Stimulated activated CD4-positive, alpha-beta T cell treated with anti-CD3 and anti-CD28 coated beads, Interleukin-1b, Interleukin-23, amount 100 ng/mL, for 24 hours (primary cell): Measurements from ENCODE around the gene ANKRD22.
"Not testable (repeated sequence)": the region's sequence is repeated elsewhere in the genome, so short reads cannot be mapped to it uniquely, and the experiment has no call there.

ENCODE experiments used
- DNase-seq, 4 experiments: peaks; one replicate each; pipeline ENCODE4 v3.0.0-alpha.2; 2020; ENCODE audit warnings: low read depth in 4 of 4, low spot score in 1 of 4

ANKRD22 gene

DNA sequence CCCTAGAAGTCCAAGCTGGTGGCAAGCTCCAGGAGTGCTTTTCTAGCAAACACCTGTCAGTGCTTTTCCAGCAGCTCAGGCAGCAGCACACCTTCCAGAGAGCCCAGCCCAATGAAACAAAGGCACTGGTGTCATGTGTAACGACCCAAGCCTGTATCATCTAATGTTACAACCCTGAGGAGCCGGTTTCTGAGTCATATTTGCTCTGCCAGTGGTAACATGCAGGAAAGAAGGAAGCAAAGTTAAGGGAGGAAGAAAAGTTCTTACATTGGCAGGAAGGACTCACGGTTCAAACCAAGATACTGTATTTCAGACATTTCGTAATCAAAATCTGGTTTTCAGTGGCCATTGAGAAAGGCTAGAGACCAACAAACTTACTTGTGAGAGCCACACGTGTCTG is at the start of gene ANKRD22:
Gene ANKRD22, minus strand, starts transcription at position 139 of the 400 bp plus-strand sequence. CDS start 237 bp downstream, outside the sequence.
- no peak for DNase-seq

DNA sequence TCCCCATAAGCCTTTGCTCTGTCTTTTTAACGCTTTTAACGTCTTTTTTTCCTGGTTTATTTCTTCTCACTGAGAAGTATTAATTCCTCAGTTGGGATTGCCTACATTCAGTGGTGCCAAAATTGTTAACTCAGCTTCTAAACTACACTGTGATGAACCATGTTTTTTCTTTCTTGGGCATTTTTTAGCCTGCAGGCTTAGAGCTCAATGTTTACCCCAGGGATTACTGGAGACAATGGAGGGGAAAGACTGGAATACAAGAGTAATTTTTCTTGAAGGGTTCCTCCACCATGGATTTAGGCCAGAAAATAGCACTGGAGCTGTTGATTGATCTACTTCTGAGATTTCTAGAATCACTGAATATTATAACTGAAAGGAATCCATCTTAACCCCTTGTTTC is 48.2 kb upstream of the ANKRD22 start:
- DNase-seq, result no peak

DNA sequence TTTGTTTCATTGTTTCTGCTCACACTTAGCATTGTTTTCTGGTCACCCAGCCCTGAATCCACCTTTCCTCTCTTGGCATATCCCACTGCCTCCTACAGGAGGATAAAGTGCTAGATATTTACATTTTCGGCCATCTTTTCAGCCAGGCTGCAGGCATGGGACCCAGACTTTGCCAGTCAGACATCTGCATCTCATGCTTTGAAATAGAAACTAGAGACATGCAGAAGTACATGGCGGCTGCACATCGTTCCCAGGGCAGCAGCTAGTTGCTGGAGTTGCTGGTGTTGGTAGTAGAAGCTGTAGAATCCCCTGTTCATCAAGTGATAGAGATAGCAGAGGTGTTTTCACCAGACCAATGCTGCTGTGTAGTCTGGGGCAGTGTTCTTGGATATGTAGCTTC is 47.1 kb upstream of the ANKRD22 start:
- DNase-seq, result no peak

DNA sequence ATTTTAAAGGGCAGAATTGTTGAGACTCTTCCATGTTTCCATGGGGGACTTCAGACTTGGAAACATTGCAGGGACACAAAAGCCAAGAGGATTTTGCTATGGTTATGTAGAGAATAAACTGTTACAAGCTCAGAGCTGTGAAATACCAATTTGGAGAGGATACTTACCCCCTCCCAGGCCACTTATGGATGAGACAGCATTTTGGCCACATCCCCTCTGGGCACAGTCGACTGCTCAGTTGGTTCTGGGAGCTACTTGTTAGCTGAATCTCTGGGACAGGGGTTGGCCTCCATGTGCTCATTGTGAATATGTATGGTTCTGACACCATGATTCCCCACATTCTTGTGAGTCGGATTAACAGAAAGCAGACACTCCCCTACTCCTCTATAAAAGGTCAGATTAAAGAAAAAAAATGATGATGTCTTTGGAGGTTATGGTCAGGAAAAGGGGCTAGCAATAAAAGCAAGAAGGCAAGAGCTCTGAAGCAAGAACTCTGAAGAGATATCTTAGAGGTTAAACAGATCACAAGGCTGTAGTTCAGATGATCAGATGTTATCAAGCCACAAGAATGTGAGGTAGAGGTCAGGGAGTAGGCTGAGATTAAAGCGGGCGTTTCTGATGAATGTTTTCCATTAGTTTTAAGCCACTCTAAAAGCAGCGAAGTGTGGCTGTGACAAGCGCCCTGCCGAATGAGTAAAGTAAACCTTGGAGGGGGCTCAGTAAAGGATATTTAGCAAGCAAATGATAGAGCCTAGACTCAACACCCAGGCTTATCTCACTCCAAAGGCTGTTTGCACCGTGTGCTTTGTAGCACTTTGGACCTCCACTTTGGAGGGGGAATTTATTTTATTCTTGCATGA is 45.6 kb upstream of the ANKRD22 start:
- DNase-seq, result peak in 1 of 4 experiments; percentile 12

DNA sequence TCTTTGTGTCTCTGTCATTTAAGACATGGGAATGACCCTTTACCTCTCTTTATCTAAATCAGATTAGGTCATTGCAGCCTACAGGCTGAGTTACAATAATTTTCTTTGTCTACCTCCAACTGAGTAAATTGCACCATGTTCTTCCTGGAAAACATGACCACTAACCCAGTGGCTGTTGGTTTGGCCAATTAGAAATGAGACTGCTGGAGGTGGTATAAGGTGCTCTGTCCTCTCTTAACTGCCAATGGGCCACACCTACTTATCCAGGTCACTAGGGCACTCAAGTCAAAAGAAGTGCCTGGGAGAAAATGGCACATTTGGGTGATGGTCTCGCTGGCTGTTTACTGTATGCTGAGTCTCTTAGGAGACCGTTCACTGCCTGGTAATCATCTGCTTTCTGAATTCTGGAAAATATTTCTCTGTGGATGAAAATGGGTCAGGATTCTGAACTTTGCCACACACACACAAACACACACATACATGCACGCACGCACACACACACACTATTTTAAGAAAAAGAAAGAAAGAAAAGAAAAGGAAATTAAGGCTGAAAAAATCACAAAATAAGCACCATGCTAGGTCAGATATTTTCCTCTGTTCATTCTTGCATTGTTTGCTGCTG is 44.8 kb upstream of the ANKRD22 start:
- DNase-seq, result no peak

DNA sequence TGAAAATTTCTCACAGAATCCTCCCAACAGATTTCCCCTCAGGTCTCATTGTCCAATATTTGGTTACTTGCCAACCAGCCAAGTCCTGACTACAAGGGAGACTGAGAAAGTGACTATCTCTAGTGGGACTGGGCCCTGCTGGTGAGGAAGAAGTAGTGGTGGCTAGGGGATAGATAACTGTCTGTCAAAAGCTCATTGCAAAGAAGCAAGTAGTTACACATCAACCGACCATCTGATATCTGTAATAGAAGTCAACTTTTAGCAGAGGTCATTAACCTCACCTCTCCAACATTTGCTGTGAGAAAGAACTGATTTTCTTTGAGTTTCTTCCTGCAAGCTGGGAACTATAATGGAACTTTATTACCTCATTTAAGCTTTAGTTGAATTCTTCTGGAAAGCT is 43.6 kb upstream of the ANKRD22 start:
- DNase-seq, result no peak

DNA sequence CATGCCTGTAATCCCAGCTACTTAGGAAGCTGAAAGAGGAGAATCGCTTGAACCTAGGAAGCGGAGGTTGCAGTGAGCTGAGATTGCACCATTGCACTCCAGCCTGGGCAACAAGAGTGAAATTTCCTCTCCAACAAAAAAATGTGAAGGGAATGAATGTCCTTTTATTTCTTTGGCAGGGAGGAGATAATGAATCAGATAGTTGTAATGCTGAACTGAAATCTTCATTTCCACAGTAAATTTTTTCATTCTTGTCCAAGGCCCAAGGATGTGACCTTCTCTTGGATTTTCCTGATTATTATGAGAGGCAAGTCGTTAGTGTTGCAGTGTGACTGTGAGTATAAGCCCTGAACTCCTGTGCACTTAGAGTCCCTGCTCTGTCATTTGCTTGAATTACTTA is 42.0 kb upstream of the ANKRD22 start:
- no peak for DNase-seq

DNA sequence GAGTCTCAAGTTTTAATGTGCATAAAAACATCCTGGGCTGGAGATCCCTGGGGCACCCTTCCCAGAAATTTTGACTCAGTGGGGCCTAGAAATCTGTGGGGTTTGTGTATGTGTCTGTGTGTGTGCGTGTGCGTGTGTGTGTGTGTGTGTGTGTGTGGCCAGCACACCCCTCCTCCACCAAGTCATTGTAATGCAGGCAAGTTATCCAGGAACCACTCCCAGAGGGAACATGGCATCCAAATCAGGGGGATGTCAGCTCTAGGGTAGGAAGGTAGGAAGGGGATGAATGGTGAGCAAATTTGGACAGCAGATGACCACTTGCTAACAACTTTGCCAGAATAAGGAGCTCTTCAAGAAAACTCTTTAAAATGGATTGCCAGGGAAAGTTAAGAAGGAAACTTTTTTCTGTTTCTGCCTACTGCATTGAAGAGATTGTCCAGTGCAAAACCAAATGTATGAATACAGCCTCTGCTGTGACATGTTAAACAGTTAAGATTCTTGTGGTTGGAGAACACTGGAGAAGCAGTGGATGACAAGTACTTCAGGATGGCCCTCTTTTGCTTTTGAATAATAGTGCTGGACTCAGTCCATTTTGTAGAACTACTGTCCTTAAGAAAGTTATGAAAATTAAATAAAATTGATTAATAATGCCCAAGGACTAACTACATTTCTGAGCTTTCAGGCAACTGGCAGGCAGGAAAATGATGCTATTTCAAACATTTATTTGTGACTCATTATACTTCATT is 40.8 kb upstream of the ANKRD22 start:
- no peak for DNase-seq

DNA sequence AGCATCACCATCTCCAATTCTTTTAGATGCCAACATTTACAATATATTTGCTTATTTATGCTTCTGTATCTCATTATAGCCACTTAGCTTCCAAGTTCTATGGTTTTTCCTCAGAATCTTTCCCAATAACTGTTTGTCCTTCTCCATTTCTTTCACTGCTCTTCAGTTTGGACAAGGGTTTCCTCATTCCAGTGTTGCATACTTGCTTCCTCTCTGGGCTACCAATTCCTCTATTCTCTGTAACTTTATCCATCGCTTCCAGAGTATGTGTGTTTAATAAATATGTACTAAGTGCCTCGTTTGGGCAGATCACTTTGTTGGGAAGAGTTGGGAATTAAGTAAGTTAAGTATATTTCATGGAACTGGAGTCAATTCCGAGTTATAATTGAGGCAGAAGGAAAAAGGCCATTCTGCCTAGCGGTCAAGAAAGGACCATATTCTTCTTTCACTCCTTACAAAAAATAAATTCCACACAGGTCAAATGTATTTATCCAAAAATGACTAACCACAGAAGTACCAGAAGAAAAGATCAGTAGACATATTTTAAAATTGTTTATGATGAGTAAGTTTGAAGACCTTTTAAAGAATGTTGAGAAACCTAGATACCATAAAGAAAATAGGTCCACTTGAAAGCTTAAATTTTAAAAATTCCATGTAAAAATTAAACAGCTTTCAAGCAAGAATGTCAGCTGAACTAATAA is 39.2 kb upstream of the ANKRD22 start:
- no peak for DNase-seq

DNA sequence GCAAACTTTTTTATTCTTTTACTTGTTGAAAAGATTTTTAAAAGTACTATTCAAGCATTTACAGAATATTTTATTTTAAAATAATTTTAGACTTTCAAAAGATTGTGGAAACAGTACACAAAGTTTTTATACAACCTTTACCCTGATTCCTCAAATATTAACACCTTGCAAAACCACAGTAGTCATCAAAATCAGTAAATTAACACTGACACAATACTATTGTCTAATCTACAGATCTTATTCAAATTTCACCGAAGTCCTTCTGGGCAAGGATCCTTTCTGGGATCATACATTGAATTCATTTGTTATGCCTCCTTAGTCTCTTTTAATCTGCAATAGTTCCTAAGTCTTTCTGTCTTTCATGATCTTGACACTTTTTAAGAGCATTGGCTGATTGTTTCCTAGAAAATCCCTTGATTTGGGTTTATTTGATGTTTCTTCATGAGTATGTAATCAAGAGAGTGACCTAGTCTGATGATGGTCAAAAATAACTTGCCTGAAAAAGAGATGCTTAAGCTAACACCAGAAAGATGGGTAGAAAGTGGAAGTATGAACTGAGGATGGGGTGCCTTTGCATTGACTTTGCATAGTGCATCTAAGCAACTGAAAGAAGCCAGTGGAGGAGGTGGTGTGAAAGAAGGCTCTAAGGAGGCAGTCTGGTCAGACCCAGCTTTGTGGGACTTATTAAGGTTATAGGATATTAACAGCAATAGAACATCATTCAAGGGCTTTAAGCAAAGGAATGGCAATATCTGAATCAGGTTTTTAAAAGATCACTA is 38.1 kb upstream of the ANKRD22 start:
- DNase-seq, result no peak

DNA sequence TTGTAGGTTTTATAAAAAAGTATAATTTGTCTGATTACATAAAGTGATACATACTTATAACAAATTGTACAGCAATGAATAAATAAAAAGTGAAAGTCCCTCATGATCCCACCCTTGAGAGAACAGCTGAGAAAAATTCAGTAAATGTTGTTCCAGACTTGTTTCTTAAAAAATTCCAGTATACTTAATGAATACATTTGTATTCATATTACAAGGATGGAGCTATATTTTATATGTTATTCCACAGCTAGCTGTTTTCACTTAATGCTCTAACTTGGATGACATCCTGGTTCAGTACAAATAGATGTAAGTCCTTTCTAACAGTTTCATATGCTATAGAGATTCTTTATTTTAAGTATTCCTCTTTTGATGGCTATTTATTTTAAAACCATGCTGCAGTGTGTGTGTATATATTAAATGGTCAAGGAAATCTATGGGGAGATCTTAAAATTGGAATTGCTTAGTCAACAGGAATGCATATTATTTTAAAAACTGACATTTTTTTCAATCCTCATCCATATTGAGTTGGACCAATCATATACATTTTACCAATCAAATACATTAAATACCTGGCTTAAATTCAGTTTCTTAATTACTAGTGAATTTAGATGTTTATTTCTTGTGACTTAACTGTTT is 37.3 kb upstream of the ANKRD22 start:
- no peak for DNase-seq

DNA sequence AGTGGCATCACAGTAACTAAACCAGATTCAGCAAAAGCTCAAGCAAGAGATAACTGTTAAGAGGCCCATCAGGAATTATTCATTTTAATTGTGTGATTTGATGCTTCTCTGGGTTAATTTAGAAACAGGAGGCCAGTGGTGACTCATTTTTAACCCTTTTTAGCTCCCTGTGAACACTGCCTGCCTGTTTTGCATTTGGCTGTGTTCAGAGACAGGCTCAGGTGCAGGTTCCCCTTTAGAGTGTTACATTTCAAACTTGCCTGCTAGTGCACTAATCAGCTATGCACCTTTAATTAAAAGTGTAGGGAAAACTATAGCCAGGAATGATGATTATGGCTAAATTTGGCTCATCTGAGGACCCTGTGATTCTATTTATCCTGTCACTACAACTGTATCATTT is 34.9 kb upstream of the ANKRD22 start:
- no peak for DNase-seq

DNA sequence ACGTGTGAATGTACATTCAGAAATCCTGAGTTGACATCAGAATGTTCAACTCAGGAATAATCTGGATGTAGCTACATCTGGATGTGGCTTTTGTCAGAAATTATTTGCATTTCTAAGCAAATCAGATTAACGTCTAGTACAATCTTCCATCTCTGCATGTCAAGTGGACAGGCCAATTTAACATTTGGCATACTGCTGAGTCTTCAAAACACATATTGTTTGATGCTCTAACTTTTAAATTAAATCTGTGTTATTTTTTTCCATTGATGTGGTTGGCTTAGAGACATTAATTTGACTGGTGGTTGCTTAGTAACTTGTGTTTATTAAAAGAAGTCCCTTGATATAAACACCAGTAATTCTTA is 31.8 kb upstream of the ANKRD22 start:
- DNase-seq, result no peak

DNA sequence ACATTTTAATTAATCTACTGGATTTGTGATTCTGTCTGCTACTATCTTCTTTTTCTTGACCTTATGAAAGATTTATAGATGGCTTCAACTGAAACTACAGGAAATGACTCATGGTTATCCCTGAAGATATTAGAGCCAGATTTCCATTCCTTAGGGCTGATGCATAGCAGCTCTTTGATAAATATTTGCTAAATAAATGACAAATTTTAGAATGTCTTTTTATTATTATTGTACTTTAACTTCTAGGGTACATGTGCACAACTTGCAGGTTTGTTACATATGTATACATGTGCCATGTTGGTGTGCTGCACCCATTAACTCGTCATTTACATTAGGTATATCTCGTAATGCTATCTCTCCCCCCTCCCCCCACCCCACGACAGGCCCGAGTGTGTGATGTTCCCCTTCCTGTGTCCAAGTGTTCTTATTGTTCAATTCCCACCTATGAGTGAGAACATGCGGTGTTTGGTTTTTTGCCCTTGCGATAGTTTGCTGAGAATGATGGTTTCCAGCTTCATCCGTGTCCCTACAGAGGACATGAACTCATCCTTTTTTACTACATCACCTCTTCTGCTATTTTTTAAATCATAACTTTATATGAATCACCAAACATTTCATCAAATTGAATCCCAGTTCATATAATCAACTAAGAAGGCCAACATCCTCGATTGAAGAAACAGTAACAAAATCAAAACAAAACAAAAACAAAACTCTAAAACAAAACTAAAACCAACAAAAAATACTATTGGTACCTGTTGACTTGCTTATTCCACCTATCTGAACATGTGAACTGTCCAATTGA is 31.2 kb upstream of the ANKRD22 start:
- not testable (repeated sequence) for DNase-seq

DNA sequence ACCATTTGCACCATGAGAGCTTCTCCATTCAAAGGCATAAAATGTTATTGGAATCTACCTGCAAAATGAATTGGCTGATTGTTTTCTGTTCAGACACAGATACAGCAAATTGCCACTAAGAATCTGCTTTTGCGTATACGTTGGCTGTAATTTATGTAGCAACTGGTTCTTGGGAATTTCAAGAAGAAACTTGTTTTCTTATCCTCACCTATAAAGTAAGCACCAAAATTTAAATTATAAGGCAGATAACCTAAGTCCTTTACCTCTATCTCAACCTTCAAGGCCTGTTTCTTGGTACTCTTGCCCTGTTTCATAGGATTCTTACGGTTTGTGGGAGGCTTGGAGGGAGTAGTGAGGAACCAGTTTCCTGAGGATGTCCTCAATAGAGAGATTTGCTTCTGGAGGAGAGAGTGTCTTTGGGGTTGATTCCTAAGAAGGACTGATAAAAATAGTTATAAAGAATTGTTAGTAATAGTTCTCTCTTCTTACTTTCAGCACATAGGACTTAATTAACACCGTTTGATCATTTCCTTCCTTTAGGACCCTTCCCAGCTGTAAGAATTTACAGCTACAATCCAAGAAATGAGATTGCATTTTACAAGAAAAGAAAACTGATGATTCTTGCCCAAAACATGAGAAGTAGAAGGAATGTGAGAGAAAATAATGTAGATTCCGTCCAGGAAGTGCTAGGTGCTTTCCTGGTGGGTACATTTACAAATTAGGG is 30.4 kb upstream of the ANKRD22 start:
- no peak for DNase-seq

DNA sequence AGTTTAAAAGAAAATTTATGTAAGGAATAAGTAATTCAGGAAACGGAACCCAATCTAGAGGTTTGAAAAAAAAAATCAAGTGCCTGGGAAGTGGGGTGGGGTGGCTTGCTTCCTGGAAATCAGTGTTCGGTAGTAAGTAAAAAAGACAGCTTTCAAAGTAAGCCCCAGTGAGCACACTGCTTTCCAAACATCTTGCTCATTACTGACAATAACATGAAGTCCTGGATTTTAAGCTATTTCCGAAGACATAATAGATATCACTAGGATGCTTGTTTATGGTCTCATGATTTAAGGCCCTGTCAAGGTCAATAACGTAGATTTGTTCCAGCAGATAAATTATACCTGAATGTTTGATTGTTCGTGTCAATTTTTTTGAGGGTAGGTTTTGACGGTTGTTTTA is 29.7 kb upstream of the ANKRD22 start:
- no peak for DNase-seq

DNA sequence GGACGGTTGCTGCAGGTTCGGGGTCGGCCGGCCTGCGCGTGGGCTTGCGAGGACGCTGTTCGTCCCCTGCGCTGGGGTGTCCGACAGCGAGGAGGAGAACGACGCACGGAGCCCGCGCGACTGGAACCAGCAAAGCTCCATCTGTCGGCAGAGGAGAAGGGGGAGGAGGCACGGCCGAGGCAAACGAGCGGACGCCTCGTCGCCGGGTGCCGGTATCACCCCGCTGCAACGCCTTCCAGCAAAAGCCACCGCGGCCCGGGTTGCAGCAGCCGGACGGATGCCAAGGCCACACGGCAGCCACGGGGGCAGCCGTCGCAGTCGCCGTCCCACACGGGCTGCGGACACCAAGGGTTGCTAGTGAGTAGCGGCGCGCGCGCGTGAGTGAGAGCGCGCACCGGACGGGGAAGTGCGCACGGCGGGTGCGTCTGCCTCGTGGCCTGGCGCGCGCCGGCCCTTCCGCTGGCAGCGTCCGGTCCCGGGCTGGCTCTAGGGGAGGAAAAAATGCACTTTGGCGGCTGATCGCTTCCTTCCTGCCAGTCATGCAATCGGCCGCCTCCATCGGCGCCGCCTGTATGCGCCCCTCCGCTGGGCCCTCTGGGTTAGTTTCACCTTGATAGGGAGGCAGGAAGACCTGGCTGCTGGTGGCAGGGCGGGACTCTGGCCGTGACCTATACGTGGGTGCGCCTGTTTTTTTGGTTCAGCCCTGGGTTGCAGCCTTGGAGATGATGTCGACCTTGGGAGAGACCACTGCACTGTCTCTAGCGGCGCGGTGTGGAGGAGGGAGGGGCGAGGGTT is 28.8 kb upstream of the ANKRD22 start:
- DNase-seq, result peak; percentile 30 to 61 (median 44)
